Stomach (tissue), 9 donors: ENCODE data around the gene GIMAP5. TPM values are rescaled to one million over a fixed set of nuclear protein-coding genes. Genes with fewer than 3 reads are reported as not detected.

ENCODE experiments used
- DNase-seq, 2 donors: peaks; one replicate each; pipeline versions ENCODE4 v3.0.0 to v3.0.0-alpha.2; 2013 to 2019
- H3K27ac ChIP-seq, 5 donors: fragments of 200-600 bp in 4 of 5; sonication (generic) in 4 of 5; one replicate each; pipeline ENCODE4 v1.5.1; 2013 to 2019; ENCODE audit warnings: mild to moderate bottlenecking in 1 of 5, moderate library complexity in 1 of 5
- H3K27me3 ChIP-seq, 3 donors: fragments of 200-600 bp; sonication (generic); one replicate each; pipeline ENCODE4 v1.5.1; 2017 to 2019; ENCODE audit warnings: mixed run types in 1 of 3
- H3K36me3 ChIP-seq, 4 donors: fragments of 200-600 bp; sonication (generic); 1 replicate in 3 of 4; 2 replicates in 1 of 4; pipeline ENCODE4 v1.5.1; 2016 to 2019
- H3K4me1 ChIP-seq, 4 donors: fragments of 200-600 bp; sonication (generic); one replicate each; pipeline ENCODE4 v1.5.1; 2016 to 2019
- H3K4me3 ChIP-seq, 4 donors: fragments of 200-600 bp; sonication (generic) in 3 of 4; one replicate each; pipeline ENCODE4 v1.5.1; 2016 to 2019; ENCODE audit warnings: mild to moderate bottlenecking in 1 of 4
- H3K9me3 ChIP-seq, 4 donors: fragments of 200-600 bp; sonication (generic); one replicate each; pipeline ENCODE4 v1.5.1; 2016 to 2019
- CTCF ChIP-seq, 7 experiments: fragments of 450-650 bp in 4 of 7; fragments of 200-600 bp in 3 of 7; sonication (generic) in 3 of 7; IDR thresholded peaks; one replicate each; pipeline ENCODE4 v1.5.1; 2016 to 2019; ENCODE audit warnings: antibody characterized with exemption in 7 of 7, control low read depth in 2 of 7, mild to moderate bottlenecking in 1 of 7
- EP300 ChIP-seq: sonication (generic); formaldehyde crosslinking; IDR thresholded peaks from one replicate; pipeline ENCODE4 v1.6.1; 2017; ENCODE audit warnings: antibody characterized with exemption
- POLR2A ChIP-seq, 4 donors: fragments of 450-650 bp; IDR thresholded peaks; one replicate each; pipeline ENCODE4 v1.6.1; 2016; ENCODE audit warnings: antibody characterized with exemption in 4 of 4, control low read depth in 2 of 4, mild to moderate bottlenecking in 1 of 4, moderate library complexity in 1 of 4
- POLR2AphosphoS5 ChIP-seq, 3 donors: sonication (generic); formaldehyde crosslinking; IDR thresholded peaks; one replicate each; pipeline ENCODE4 v1.6.1; 2016; ENCODE audit warnings: antibody characterized with exemption in 3 of 3
- WGBS, 5 donors: extraction: QIAGEN DNeasy Blood & Tissue Kit in 3 of 5; methylation state at CpG; one replicate each; pipeline versions ENCODE4 v1.1.5 to v1.1.7; 2013 to 2018; 5-methylcytosine and 5-hydroxymethylcytosine counted together
- intact Hi-C: fragments of 100-400 bp; cut with DNase I; formaldehyde crosslinking; loops from one replicate; pipeline ENCODE4 v1.15.1; 2023; ENCODE audit warnings: low total_unique reads
- polyA plus RNA-seq, 3 donors: library from polyadenylated mRNA; stranded (reverse); fragments of 200-250 nt; gene quantifications; one replicate each; pipeline ENCODE4 v1.2.3, GENCODE V29; 2013
- total RNA-seq, 5 donors: library from RNA; depleted of rRNA; stranded (reverse); fragments of >200 nt; gene quantifications; one replicate each; pipeline versions ENCODE4 v1.1.0 to v1.2.3, GENCODE V29; 2014 to 2016
- donor health status: healthy with polysubstance abuse.
- donor health status: Bipolar disorder and iron deficiency.
- donor health status: healthy.

The GIMAP5 gene
- total and polyA plus RNA-seq, 8 donors, result 7.0 to 25.2 (median 17.5) TPM

DNA sequence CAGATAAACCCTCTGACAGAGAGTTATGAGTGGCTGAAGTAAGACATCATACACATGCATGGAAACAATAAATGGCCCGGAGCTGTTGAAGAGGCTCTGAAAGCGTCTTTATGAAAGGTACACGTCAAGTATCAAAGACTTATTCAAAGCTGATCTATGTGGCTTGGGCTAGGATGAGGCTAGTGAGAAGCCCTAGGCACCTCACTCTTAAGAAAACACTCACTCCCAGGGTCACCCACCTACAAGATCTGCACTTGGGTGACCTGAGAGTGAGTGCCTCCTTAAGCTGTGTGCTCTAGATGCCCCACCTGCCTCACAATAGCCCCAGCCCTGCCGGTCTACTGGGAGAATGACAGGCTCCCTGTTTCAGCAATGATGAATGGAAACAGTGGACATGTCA lies 21.9 kb upstream of the GIMAP5 start:
- H3K4me3 ChIP-seq, result no peak overlapping the region
- WGBS, 5 donors, result 71 to 75% (median 74%) methylated on average over 4 of the region's 4 CpGs
- peak overlapping the region in 4 of 5 donors; percentile 64 to 76 (median 67) for H3K27ac ChIP-seq
- no peak for TF ChIP-seq POLR2AphosphoS5 (IDR thresholded peaks at IDR 0.05)
- TF ChIP-seq EP300, result no peak
- TF ChIP-seq CTCF (IDR thresholded peaks at IDR 0.05), result no peak
- no peak for TF ChIP-seq POLR2A (IDR thresholded peaks at IDR 0.05)
- peaks cover 0 to 6% (median 2%) of the 10 kb centered on the region in 4 donors for H3K4me1 ChIP-seq
- peaks cover 0 to 9% (median 5%) of the 10 kb centered on the region in 4 donors for H3K36me3 ChIP-seq
- H3K27me3 ChIP-seq, result no peaks in the 10 kb centered on the region
- no peak for DNase-seq
- peaks cover 0 to 28% (median 11%) of the 10 kb centered on the region in 4 donors for H3K9me3 ChIP-seq
- intact Hi-C loops, result no loop called here

DNA sequence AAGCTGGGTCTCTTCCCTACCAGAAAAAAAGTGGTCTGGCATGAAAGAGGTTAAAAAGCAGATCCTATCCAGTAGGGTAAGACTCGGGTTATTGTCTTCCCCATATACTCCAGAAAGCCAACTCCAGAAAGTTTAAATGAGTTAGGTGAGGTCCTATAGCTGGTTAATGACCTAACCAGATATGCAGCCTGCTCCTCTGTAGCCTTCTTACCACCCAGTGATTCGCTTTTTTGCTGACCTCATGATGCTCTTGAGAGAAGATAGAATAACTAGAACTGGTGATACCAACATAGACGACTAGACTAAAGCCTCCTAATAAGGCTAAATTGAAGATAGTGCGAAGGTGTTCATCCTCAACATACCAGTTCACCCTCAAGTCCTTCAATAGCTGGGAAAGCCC lies 21.5 kb upstream of the GIMAP5 start:
- Histone ChIP-seq H3K27ac (peak overlapping the region in 4 of 5 donors; percentile 64 to 76 (median 67)), H3K4me1 (peaks cover 0 to 6% (median 2%) of the 10 kb centered on the region in 4 donors), H3K27me3 (no peaks in the 10 kb centered on the region), H3K4me3 (peak overlapping the region in 1 of 4 donors; percentile 44), H3K36me3 (peaks cover 0 to 13% (median 9%) of the 10 kb centered on the region in 4 donors), H3K9me3 (peaks cover 0 to 28% (median 10%) of the 10 kb centered on the region in 4 donors)
- no peak for TF ChIP-seq POLR2AphosphoS5 (IDR thresholded peaks at IDR 0.05)
- TF ChIP-seq EP300, result no peak
- TF ChIP-seq CTCF (IDR thresholded peaks at IDR 0.05), result no peak
- no peak for TF ChIP-seq POLR2A (IDR thresholded peaks at IDR 0.05)
- 50 to 59% (median 52%) methylated on average over 4 of the region's 4 CpGs for WGBS, 5 donors
- intact Hi-C loops, result no loop called here
- DNase-seq, result no peak

DNA sequence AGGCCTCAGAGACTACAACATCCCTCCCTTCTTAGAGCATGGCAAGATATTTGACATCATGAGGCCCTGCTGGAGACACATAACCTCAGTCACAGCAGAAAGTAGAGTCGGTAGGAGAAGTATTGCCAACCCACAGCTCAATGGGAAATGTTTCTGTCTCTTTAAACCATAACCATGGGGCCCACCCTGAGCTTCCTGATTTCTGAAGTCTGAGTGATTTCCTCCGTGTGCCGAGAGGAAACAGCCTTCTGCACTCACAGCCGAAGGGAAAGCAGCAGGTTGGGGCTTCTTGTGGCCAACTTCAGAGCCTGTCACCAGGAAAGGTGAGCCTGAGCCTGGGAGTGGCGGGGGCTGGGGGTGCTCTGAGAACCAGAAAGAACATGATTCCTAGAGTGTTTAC lies 20.9 kb upstream of the GIMAP5 start, which contains the start of gene GIMAP1:
Gene GIMAP1 (plus strand): TSS at position 246 of the 400 bp plus-strand sequence. CDS start 2,435 bp downstream, outside the sequence.
- Histone ChIP-seq H3K27ac (peak within 1 kb of the TSS; percentile 55 to 76 (median 67)), H3K36me3 (peaks cover 0 to 13% (median 10%) of the 10 kb centered on the region in 4 donors), H3K4me3 (peak within 1 kb of the TSS; percentile 28 to 46 (median 43)), H3K4me1 (peaks cover 0 to 6% (median 2%) of the 10 kb centered on the region in 4 donors), H3K27me3 (no peaks in the 10 kb centered on the region), H3K9me3 (peaks cover 0 to 28% (median 10%) of the 10 kb centered on the region in 4 donors)
- intact Hi-C loops, result no loop called here
- no peak for TF ChIP-seq EP300
- no peak for TF ChIP-seq CTCF (IDR thresholded peaks at IDR 0.05)
- peak in 2 of 3 donors; percentile 64 to 74 for TF ChIP-seq POLR2AphosphoS5 (IDR thresholded peaks at IDR 0.05)
- TF ChIP-seq POLR2A (IDR thresholded peaks at IDR 0.05), result no peak
- DNase-seq, result peak in 1 of 2 donors; percentile 64
- 27 to 60% (median 43%) methylated on average over 5 of the region's 5 CpGs for WGBS, 5 donors

- Histone ChIP-seq H3K36me3 (peaks cover 0 to 13% (median 10%) of the 10 kb centered on the region in 4 donors), H3K27ac (peak overlapping the region; percentile 55 to 76 (median 67)), H3K4me3 (peak overlapping the region; percentile 28 to 46 (median 43)), H3K9me3 (peaks cover 0 to 27% (median 10%) of the 10 kb centered on the region in 4 donors), H3K4me1 (peaks cover 0 to 6% (median 2%) of the 10 kb centered on the region in 4 donors), H3K27me3 (no peaks in the 10 kb centered on the region)
- no peak for DNase-seq
- WGBS, 5 donors, result 42 to 67% (median 54%) methylated on average over 4 of the region's 4 CpGs
- intact Hi-C loops, result no loop called here
- TF ChIP-seq POLR2A (IDR thresholded peaks at IDR 0.05) (no peak), POLR2AphosphoS5 (IDR thresholded peaks at IDR 0.05) (no peak), EP300 (no peak)
Measured at GRCh38 chr7:150716939-150717338, 20.3 kb upstream of the GIMAP5 start.
